Muscle layer of duodenum (tissue), 2 donors: Measurements from ENCODE around the gene KRTAP5-4.
"Not testable (repeated sequence)": the region's sequence is repeated elsewhere in the genome, so short reads cannot be mapped to it uniquely, and the experiment has no call there.

ENCODE experiments used
- H3K27ac ChIP-seq: one replicate; pipeline ENCODE4 v1.7.0; 2013; ENCODE audit warnings: mild to moderate bottlenecking, low read length
- H3K27me3 ChIP-seq: one replicate; pipeline ENCODE4 v1.7.0; 2013; ENCODE audit warnings: low read depth, mild to moderate bottlenecking, control low read depth, low read length
- H3K36me3 ChIP-seq, 2 donors: one replicate each; pipeline ENCODE4 v1.7.0; 2013; ENCODE audit warnings: low read length in 2 of 2, control low read depth in 1 of 2, mild to moderate bottlenecking in 1 of 2; ENCODE audit not compliant: insufficient read depth in 2 of 2, control insufficient read depth in 1 of 2
- H3K4me1 ChIP-seq, 2 donors: one replicate each; pipeline ENCODE4 v1.7.0; 2013; ENCODE audit warnings: low read length in 2 of 2, mild to moderate bottlenecking in 2 of 2, control low read depth in 1 of 2, moderate library complexity in 1 of 2; ENCODE audit not compliant: insufficient read depth in 2 of 2, control insufficient read depth in 1 of 2
- H3K4me3 ChIP-seq, 2 donors: one replicate each; pipeline ENCODE4 v1.7.0; 2013; ENCODE audit warnings: low read length in 2 of 2, low read depth in 1 of 2, mild to moderate bottlenecking in 1 of 2
- H3K9me3 ChIP-seq, 2 donors: one replicate each; pipeline ENCODE4 v1.7.0; 2013; ENCODE audit warnings: low read length in 2 of 2, control low read depth in 1 of 2, mild to moderate bottlenecking in 1 of 2; ENCODE audit not compliant: control insufficient read depth in 1 of 2
- donor health status: healthy.

Gene KRTAP5-4, protein sequence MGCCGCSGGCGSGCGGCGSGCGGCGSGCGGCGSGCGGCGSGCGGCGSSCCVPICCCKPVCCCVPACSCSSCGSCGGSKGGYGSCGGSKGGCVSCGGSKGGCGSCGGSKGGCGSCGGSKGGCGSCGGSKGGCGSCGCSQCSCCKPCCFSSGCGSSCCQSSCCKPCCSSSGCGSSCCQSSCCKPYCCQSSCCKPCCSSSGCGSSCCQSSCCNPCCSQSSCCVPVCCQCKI

DNA sequence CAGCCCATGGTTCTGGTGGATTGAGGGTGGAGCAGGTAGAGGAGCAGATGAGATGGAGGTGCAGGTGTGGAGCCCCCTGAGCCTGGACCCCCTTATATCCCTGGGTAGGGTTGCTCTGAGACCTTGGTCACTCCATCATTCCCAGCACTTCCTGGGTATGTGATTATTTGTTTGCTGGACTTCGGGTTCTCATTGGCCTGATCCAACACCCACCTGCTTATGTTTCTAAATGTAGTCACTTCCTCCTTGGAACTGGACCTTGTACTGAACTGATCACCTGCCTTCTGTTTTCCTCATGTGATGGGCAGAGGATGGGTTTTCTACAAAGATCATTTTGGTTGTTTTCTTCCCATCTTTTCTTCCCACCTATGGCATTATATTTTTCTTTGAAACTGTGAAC is at the start of gene KRTAP5-4:
TSS of gene KRTAP5-4 (minus strand) at position 53 of the 400 bp plus-strand sequence. CDS start at position 8, 45 bp downstream.
- Histone ChIP-seq H3K27ac (no peak within 1 kb of the TSS), H3K9me3 (no peaks in the 10 kb centered on the region), H3K4me3 (no peak within 1 kb of the TSS), H3K4me1 (no peaks in the 10 kb centered on the region), H3K27me3 (no peaks in the 10 kb centered on the region), H3K36me3 (no peaks in the 10 kb centered on the region)

DNA sequence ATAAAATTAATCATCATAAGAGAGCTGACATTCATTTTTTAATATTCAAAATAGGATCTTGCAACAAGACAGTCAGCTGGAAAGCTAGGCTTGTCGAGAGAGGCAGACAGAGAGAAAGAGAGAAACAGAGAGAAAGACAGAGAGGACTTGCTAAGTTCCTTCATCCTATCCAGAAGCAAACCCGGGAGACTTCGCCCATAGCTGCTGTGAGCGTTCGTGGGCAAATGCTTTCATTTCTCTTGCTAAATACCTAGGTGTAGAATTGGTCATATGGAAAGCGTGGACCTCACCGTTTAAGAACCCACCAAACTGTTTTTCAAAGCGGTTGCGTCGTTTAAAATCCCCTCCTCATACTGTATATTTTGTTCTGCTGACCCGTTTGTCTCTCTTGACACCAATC is 49.7 kb upstream of the KRTAP5-4 start:
- Histone ChIP-seq H3K4me1 (no peaks in the 10 kb centered on the region), H3K27me3 (peaks cover 15% of the 10 kb centered on the region), H3K27ac (no peak overlapping the region), H3K4me3 (no peak overlapping the region), H3K36me3 (no peaks in the 10 kb centered on the region), H3K9me3 (no peaks in the 10 kb centered on the region)

DNA sequence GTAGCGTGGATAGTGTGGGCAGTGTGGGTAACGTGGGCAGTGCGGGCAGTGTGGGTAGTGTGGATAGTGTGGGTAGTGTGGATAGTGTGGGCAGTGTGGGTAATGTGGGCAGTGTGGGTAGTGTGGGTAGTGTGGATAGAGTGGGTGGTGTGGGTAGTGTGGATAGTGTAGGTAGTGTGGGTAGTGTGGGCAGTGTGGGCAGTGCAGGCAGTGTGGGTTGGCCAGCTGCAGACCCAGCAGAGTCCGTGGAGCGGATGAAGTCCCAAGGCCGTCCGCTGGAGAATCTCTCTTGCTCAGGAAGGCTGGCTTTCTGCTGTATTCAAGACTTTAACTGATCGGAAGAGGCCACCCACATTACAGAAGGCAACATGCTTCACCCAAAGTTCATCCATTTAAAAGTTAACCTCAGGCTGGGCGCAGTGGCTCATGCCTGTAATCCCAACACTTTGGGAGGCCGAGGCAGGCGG is 49.0 kb upstream of the KRTAP5-4 start:
- Histone ChIP-seq H3K4me1 (no peaks in the 10 kb centered on the region), H3K27ac (no peak overlapping the region), H3K4me3 (no peak overlapping the region), H3K36me3 (no peaks in the 10 kb centered on the region), H3K9me3 (no peaks in the 10 kb centered on the region), H3K27me3 (peaks cover 13% of the 10 kb centered on the region)

DNA sequence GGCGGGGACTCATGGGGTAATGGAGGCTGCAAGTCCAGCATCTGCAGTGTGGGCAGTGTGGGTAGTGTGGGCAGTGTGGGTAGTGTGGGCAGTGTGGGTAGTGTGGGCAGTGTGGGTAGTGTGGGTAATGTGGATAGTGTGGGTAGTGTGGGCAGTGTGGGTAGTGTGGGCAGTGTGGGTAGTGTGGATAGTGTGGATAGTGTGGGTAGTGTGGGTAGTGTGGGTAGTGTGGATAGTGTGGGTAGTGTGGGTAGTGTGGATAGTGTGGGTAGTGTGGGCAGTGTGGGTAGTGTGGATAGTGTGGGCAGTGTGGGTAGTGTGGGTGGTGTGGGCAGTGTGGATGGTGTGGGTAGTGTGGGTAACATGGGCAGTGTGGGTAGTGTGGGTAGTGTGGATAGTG is 48.5 kb upstream of the KRTAP5-4 start:
- not testable (repeated sequence) for H3K36me3 ChIP-seq, H3K4me1 ChIP-seq, H3K9me3 ChIP-seq, H3K27ac ChIP-seq, H3K27me3 ChIP-seq, H3K4me3 ChIP-seq

DNA sequence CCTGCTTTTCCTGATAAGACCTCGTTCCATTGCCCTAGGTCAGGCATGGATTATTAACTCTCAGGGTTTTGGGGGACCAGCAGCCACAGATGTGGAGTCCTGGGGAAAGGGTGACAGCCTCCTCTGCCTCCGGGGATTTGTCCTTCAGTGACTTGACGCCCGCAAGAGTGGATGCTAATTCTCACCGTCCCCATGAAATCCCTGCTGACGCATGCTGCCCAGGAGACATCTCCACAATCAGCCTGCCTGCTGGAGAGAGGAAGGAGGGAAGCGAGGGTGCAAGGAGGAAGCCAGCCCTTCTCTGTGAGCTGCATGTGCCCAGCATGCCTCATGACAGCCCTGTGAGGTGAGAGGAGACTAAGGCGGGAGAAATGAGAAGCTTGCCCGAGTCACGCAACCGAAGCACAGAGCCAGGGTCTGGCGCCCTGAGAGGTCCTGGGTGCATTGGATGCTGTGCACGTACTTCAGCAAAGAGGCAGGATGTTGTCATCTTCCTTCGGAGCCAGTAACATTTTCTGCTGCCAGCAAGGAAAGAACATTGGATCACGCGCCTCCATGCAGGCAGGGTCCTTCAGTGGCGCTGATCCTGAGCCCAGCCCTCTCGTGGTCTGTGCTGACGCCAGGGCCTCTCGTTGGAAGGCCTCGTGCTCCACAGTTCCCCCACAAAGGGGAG is 47.7 kb upstream of the KRTAP5-4 start:
- H3K27ac ChIP-seq = no peak overlapping the region
- H3K36me3 ChIP-seq = no peaks in the 10 kb centered on the region
- H3K4me1 ChIP-seq = no peaks in the 10 kb centered on the region
- H3K4me3 ChIP-seq = no peak overlapping the region
- H3K9me3 ChIP-seq = no peaks in the 10 kb centered on the region
- peaks cover 8% of the 10 kb centered on the region for H3K27me3 ChIP-seq

DNA sequence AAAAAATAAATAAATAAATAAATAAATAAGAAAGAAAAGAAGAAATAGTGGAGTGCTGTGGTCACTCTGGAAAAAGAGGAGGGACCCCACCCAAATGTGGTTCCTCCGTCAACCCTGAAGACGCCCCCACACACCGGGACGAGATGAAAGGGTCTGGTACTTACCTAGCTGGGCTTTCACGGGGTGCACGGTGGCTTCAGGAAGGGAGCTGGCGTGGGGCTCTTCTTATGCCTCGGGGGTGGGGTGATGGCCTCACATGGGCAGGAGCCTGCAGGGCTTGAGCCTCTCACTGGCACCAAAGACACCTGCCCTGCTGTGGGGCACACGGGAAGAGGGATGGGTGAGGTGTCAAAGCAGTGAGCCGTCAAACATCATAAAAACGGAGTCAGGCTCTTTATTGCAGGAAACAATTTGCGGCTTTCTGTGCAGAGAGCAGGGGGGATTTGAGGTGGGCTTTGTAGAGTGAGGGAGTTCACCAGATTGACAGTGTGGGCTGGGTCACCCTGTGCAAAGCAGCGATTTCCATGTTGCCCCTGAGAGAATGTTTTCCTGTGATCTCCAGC is 47.1 kb upstream of the KRTAP5-4 start:
- Histone ChIP-seq H3K27ac (no peak overlapping the region), H3K27me3 (peaks cover 8% of the 10 kb centered on the region), H3K9me3 (no peaks in the 10 kb centered on the region)

DNA sequence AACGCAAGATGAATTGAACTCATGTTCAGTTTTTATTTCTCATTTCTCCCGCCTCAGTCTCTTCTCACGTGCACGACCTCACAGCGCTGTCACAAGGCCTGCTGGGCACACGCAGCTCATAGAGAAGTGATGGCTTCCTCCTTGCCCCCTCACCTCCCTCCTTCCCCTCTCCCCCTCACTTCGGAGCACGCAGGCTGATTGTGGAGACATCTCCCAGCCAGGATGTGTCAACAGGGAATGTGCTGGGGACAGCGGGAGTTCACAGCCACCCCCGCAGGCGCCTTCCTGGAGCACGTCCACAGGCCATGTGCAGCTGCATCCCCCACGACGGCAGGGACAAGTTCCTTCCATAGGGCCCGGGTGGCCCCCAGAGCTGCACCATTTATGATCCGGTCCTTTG is 46.0 kb upstream of the KRTAP5-4 start:
- Histone ChIP-seq H3K9me3 (no peaks in the 10 kb centered on the region), H3K4me3 (no peak overlapping the region), H3K27ac (no peak overlapping the region), H3K4me1 (no peaks in the 10 kb centered on the region), H3K36me3 (no peaks in the 10 kb centered on the region), H3K27me3 (peaks cover 8% of the 10 kb centered on the region)

More for the DNA sequence above, 47.1 kb upstream of the KRTAP5-4 start:
- H3K36me3 ChIP-seq = no peaks in the 10 kb centered on the region
- H3K4me3 ChIP-seq = no peak overlapping the region
- H3K4me1 ChIP-seq = no peaks in the 10 kb centered on the region

DNA sequence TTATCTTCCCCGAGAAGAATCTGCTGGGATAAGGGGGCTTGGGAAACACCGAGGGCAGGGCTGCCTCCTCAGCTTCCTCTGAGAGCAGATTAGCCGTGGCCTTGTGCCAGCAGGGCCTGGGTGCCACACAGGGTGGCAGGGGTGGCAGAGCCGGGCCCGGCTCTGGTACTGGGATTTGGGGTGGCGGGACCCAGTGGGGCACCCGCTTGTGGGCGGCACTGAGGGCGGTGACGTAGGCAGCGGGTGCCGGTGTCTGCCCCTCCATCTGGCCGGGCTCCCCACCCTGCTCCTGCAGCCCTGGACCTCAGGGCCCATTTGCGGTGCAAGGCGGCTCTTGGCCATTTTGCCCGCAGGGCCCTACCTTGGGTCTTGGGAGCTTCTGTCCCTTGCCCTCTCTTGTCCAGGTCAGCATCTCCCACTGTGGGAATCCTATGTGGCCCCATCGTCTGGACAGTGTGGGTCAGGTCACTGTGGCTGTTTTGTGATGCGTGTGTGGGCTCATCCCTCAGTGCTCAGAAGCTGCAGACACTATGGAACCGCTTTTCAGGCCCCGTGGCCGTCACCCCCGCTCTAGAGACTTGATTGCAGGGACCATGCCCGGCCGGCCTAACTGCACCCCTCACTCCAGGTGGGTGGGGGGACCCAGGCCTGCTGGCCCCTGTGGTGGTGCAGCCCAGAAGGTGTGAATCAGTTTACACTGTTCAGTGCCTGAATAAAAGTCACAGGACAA is 45.3 kb upstream of the KRTAP5-4 start:
- no peak overlapping the region for H3K27ac ChIP-seq
- H3K4me3 ChIP-seq = no peak overlapping the region
- no peaks in the 10 kb centered on the region for H3K4me1 ChIP-seq
- no peaks in the 10 kb centered on the region for H3K36me3 ChIP-seq
- H3K9me3 ChIP-seq = no peaks in the 10 kb centered on the region
- H3K27me3 ChIP-seq = peaks cover 8% of the 10 kb centered on the region

DNA sequence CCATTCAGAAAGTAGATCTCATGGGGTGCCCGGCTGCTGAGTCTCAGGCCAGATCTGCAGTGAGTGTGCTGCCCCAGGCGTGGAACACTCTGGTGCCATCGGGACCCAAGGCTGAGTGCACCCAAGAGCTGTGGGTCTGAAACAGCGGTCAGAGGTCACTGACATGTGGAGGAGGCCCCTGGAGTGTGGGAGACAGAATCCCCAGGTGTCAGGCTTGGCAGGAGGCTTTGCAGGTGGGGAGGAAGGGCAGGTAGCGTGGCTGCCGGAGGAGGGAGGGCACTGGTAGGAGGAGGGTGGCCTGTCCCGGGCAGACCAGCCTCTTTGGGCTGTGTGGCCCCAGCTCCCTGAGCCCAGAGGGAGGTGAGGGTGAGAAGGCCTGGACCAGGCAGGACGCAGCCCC is 43.4 kb upstream of the KRTAP5-4 start:
- Histone ChIP-seq H3K36me3 (no peaks in the 10 kb centered on the region), H3K9me3 (no peaks in the 10 kb centered on the region), H3K4me1 (no peaks in the 10 kb centered on the region), H3K4me3 (no peak overlapping the region), H3K27ac (no peak overlapping the region), H3K27me3 (peaks cover 8% of the 10 kb centered on the region)

DNA sequence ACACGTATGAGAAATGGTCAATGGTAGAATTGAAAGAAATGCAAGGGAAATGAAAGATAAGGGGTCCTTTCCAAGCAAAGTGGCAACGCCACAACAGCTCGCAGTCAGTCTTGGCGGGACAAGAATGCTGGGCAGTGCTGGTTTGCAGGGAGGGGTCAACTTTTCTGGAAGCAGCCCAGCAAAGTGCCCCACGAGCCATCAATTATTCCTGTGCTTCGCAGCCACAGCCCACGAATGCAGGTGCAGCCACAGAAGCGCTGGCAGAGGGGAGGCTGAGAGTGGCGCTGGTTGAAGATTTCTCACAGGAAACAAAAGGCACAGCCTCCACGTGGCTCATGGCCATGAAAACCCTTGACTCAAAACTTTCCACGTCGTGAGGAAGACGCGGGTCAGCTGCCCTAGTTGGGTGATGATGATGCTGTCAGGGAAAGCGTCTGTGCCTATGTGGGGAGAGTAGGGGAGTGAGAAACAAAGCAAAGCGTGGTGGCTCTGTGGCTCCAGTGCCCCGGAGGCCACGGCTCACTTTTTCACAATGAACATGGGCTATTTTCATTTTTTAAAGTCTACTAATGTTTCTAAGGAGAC is 40.9 kb upstream of the KRTAP5-4 start:
- not testable (repeated sequence) for H3K9me3 ChIP-seq, H3K36me3 ChIP-seq, H3K4me1 ChIP-seq, H3K27me3 ChIP-seq, H3K27ac ChIP-seq, H3K4me3 ChIP-seq
